ENCODE results near the gene RPP30. TPM values are rescaled to one million over a fixed set of nuclear protein-coding genes. Genes with fewer than 3 reads are reported as not detected.

Gene RPP30
- 100 to 1,000 TPM; 103 to 108 TPM for total RNA-seq

- DNase-seq, result peak; percentile 91
- peaks cover 31% of the 10 kb centered on the region for H3K4me1 Mint-ChIP-seq (ENCODE audit: low read depth)
- peak within 1 kb of the TSS; percentile 93 for H3K4me3 Mint-ChIP-seq
- H3K9me3 Mint-ChIP-seq, result peaks cover 5% of the 10 kb centered on the region
- CTCF ChIA-PET, result interaction anchor here (0.8 to 4.5 kb wide), 12 partner anchors 8 to 123 kb away, joined by 3 to 23 read pairs (median 4); partner anchors contain the start of gene HTR7
- H3K36me3 Mint-ChIP-seq, result peaks cover 25% of the 10 kb centered on the region
- peaks cover 24% of the 10 kb centered on the region for H3K27me3 Mint-ChIP-seq
- peak within 1 kb of the TSS; percentile 98 for H3K27ac Mint-ChIP-seq
- intact Hi-C loops (cut with micrococcal nuclease), result loop anchor here (1.0 to 10.0 kb wide), 14 partner anchors 14 to 1617 kb away; partner anchors contain the start of genes BTAF1, HECTD2, HTR7 and KIF20B
- POLR2A ChIA-PET, result interaction anchor here (0.9 to 1.8 kb wide), 7 partner anchors 13 to 1066 kb away, joined by 3 to 10 read pairs (median 4); partner anchors contain the start of genes BTAF1 and HTR7
Measured at GRCh38 chr10:90871766-90872647, at the start of gene RPP30. TSS of gene RPP30 (plus strand) at chr10:90871974. CDS start at chr10:90871987, 13 bp downstream.

- intact Hi-C loops (cut with micrococcal nuclease), result no loop called here
- Mint-ChIP-seq H3K27me3 (peaks cover 11% of the 10 kb centered on the region), H3K4me1 (ENCODE audit: low read depth) (no peaks in the 10 kb centered on the region), H3K4me3 (no peak overlapping the region), H3K9me3 (peaks cover 3% of the 10 kb centered on the region), H3K36me3 (no peaks in the 10 kb centered on the region), H3K27ac (no peak overlapping the region)
- DNase-seq, result no peak
- ChIA-PET POLR2A (no interaction called here), CTCF (no interaction called here)
Measured at GRCh38 chr10:90822508-90822907, 49.3 kb upstream of the RPP30 start.

- no peaks in the 10 kb centered on the region for H3K36me3 Mint-ChIP-seq
- intact Hi-C loops (cut with micrococcal nuclease), result no loop called here
- POLR2A ChIA-PET, result no interaction called here
- no peaks in the 10 kb centered on the region for H3K4me1 Mint-ChIP-seq (ENCODE audit: low read depth)
- no peak overlapping the region for H3K4me3 Mint-ChIP-seq
- H3K9me3 Mint-ChIP-seq, result no peaks in the 10 kb centered on the region
- H3K27me3 Mint-ChIP-seq, result peaks cover 5% of the 10 kb centered on the region
- CTCF ChIA-PET, result no interaction called here
- DNase-seq, result no peak
- H3K27ac Mint-ChIP-seq, result no peak overlapping the region
Measured at GRCh38 chr10:90832111-90832510, 39.7 kb upstream of the RPP30 start.

- POLR2A ChIA-PET, result no interaction called here
- H3K36me3 Mint-ChIP-seq, result no peaks in the 10 kb centered on the region
- CTCF ChIA-PET, result no interaction called here
- DNase-seq, result no peak
- no peak overlapping the region for H3K4me3 Mint-ChIP-seq
- H3K4me1 Mint-ChIP-seq (ENCODE audit: low read depth), result no peaks in the 10 kb centered on the region
- intact Hi-C loops (cut with micrococcal nuclease), result no loop called here
- peaks cover 2% of the 10 kb centered on the region for H3K27me3 Mint-ChIP-seq
- H3K9me3 Mint-ChIP-seq, result no peaks in the 10 kb centered on the region
- H3K27ac Mint-ChIP-seq, result no peak overlapping the region
Measured at GRCh38 chr10:90834326-90834725, 37.4 kb upstream of the RPP30 start.

- ChIA-PET CTCF (no interaction called here), POLR2A (no interaction called here)
- intact Hi-C loops (cut with micrococcal nuclease), result no loop called here
- peaks cover 4% of the 10 kb centered on the region for H3K27me3 Mint-ChIP-seq
- H3K4me3 Mint-ChIP-seq, result no peak overlapping the region
- H3K9me3 Mint-ChIP-seq, result no peaks in the 10 kb centered on the region
- H3K36me3 Mint-ChIP-seq, result no peaks in the 10 kb centered on the region
- no peaks in the 10 kb centered on the region for H3K4me1 Mint-ChIP-seq (ENCODE audit: low read depth)
- no peak for DNase-seq
- H3K27ac Mint-ChIP-seq, result no peak overlapping the region
Measured at GRCh38 chr10:90837486-90837885, 34.3 kb upstream of the RPP30 start.

- no peak overlapping the region for H3K4me3 Mint-ChIP-seq
- no peak overlapping the region for H3K27ac Mint-ChIP-seq
- intact Hi-C loops (cut with micrococcal nuclease), result no loop called here
- CTCF ChIA-PET, result no interaction called here
- H3K36me3 Mint-ChIP-seq, result no peaks in the 10 kb centered on the region
- no peaks in the 10 kb centered on the region for H3K9me3 Mint-ChIP-seq
- H3K4me1 Mint-ChIP-seq (ENCODE audit: low read depth), result no peaks in the 10 kb centered on the region
- POLR2A ChIA-PET, result no interaction called here
- no peak for DNase-seq
- H3K27me3 Mint-ChIP-seq, result peaks cover 19% of the 10 kb centered on the region
Measured at GRCh38 chr10:90842725-90843124, 29.0 kb upstream of the RPP30 start.

GRCh38 chr10:90845726-90846125 is 26.0 kb upstream of the RPP30 start:
- Mint-ChIP-seq H3K4me1 (ENCODE audit: low read depth) (peaks cover 3% of the 10 kb centered on the region), H3K36me3 (peaks cover 4% of the 10 kb centered on the region), H3K4me3 (no peak overlapping the region), H3K27me3 (peaks cover 21% of the 10 kb centered on the region), H3K27ac (no peak overlapping the region), H3K9me3 (peaks cover 5% of the 10 kb centered on the region)
- intact Hi-C loops (cut with micrococcal nuclease), result no loop called here
- ChIA-PET POLR2A (no interaction called here), CTCF (no interaction called here)
- DNase-seq, result no peak

- ChIA-PET POLR2A (no interaction called here), CTCF (interaction anchor here (1.2 kb wide), 1 partner anchor 12 kb away, joined by 4 read pairs; the partner anchor contains the start of gene HTR7)
- peaks cover 26% of the 10 kb centered on the region for H3K27me3 Mint-ChIP-seq
- H3K27ac Mint-ChIP-seq, result no peak overlapping the region
- peaks cover 11% of the 10 kb centered on the region for H3K9me3 Mint-ChIP-seq
- H3K4me3 Mint-ChIP-seq, result no peak overlapping the region
- peaks cover 3% of the 10 kb centered on the region for H3K4me1 Mint-ChIP-seq (ENCODE audit: low read depth)
- DNase-seq, result no peak
- H3K36me3 Mint-ChIP-seq, result peaks cover 9% of the 10 kb centered on the region
- intact Hi-C loops (cut with micrococcal nuclease), result no loop called here
Measured at GRCh38 chr10:90846746-90847145, 25.0 kb upstream of the RPP30 start.

GRCh38 chr10:90847436-90847835 is 24.3 kb upstream of the RPP30 start:
- intact Hi-C loops (cut with micrococcal nuclease), result no loop called here
- Mint-ChIP-seq H3K27ac (no peak overlapping the region), H3K36me3 (peaks cover 11% of the 10 kb centered on the region), H3K4me3 (no peak overlapping the region), H3K4me1 (ENCODE audit: low read depth) (peaks cover 3% of the 10 kb centered on the region), H3K27me3 (peaks cover 29% of the 10 kb centered on the region), H3K9me3 (peaks cover 15% of the 10 kb centered on the region)
- ChIA-PET CTCF (interaction anchor here (1.2 kb wide), 1 partner anchor 11 kb away, joined by 4 read pairs; the partner anchor contains the start of gene HTR7), POLR2A (no interaction called here)
- DNase-seq, result no peak

GRCh38 chr10:90849956-90850749 is 21.6 kb upstream of the RPP30 start:
- H3K36me3 Mint-ChIP-seq, result peaks cover 11% of the 10 kb centered on the region
- CTCF ChIA-PET, result no interaction called here
- no peak overlapping the region for H3K4me3 Mint-ChIP-seq
- no peak overlapping the region for H3K27ac Mint-ChIP-seq
- H3K4me1 Mint-ChIP-seq (ENCODE audit: low read depth), result peaks cover 3% of the 10 kb centered on the region
- peaks cover 34% of the 10 kb centered on the region for H3K27me3 Mint-ChIP-seq
- intact Hi-C loops (cut with micrococcal nuclease), result no loop called here
- DNase-seq, result no peak
- H3K9me3 Mint-ChIP-seq, result peaks cover 15% of the 10 kb centered on the region
- POLR2A ChIA-PET, result no interaction called here

- ChIA-PET POLR2A (no interaction called here), CTCF (interaction anchor here (0.6 to 1.9 kb wide), 3 partner anchors 11 to 1053 kb away, joined by 3 to 6 read pairs (median 3); no protein-coding TSS in a partner anchor)
- H3K27me3 Mint-ChIP-seq, result peaks cover 49% of the 10 kb centered on the region
- H3K4me1 Mint-ChIP-seq (ENCODE audit: low read depth), result peaks cover 17% of the 10 kb centered on the region
- DNase-seq, result no peak
- H3K4me3 Mint-ChIP-seq, result no peak overlapping the region
- intact Hi-C loops (cut with micrococcal nuclease), result no loop called here
- peaks cover 11% of the 10 kb centered on the region for H3K36me3 Mint-ChIP-seq
- peaks cover 15% of the 10 kb centered on the region for H3K9me3 Mint-ChIP-seq
- no peak overlapping the region for H3K27ac Mint-ChIP-seq
Measured at GRCh38 chr10:90855126-90855525, 16.6 kb upstream of the RPP30 start.

- ChIA-PET POLR2A (interaction anchor here (2.2 kb wide), 1 partner anchor 16 kb away, joined by 10 read pairs; the partner anchor contains the start of gene RPP30), CTCF (interaction anchor here (1.9 kb wide), 1 partner anchor 9 kb away, joined by 6 read pairs; no protein-coding TSS in a partner anchor)
- H3K9me3 Mint-ChIP-seq, result peaks cover 5% of the 10 kb centered on the region
- no peak overlapping the region for H3K27ac Mint-ChIP-seq
- no peak overlapping the region for H3K4me3 Mint-ChIP-seq
- H3K27me3 Mint-ChIP-seq, result peaks cover 45% of the 10 kb centered on the region
- H3K4me1 Mint-ChIP-seq (ENCODE audit: low read depth), result peaks cover 14% of the 10 kb centered on the region
- H3K36me3 Mint-ChIP-seq, result peaks cover 4% of the 10 kb centered on the region
- DNase-seq, result no peak
- intact Hi-C loops (cut with micrococcal nuclease), result no loop called here
Measured at GRCh38 chr10:90856261-90856660, 15.5 kb upstream of the RPP30 start.

Measured in activated CD4-positive, alpha-beta memory T cell treated with anti-CD3 and anti-CD28 coated beads for 36 hours (primary cell).